Adrenal gland (tissue), 12 donors: Measurements from ENCODE around the gene NLRP7. TPM values are rescaled to one million over a fixed set of nuclear protein-coding genes. Genes with fewer than 3 reads are reported as not detected.

Experiments
- DNase-seq, 7 donors: peaks; one replicate each; pipeline ENCODE4 v3.0.0-alpha.2; 2019 to 2020
- H3K27ac ChIP-seq, 5 donors: fragments of 200-600 bp; sonication (generic) in 4 of 5; 1 replicate in 3 of 5; 2 replicates in 2 of 5; pipeline versions ENCODE4 v1.5.1 to v1.8.0; 2016 to 2020; ENCODE audit warnings: mild to moderate bottlenecking in 1 of 5
- H3K27me3 ChIP-seq: fragments of 200-600 bp; 2 replicates; pipeline ENCODE4 v1.8.0; 2021
- H3K36me3 ChIP-seq, 2 donors: fragments of 200-600 bp; replicated peaks in 1 of 2; 1 replicate in 1 of 2; 2 replicates in 1 of 2; pipeline versions ENCODE4 v1.5.1 to v1.8.0; 2018 to 2022
- H3K4me1 ChIP-seq, 2 donors: fragments of 200-600 bp; replicated peaks in 1 of 2; 1 replicate in 1 of 2; 2 replicates in 1 of 2; pipeline versions ENCODE4 v1.5.1 to v1.8.0; 2018 to 2021
- H3K4me3 ChIP-seq, 4 donors: fragments of 200-600 bp; sonication (generic) in 3 of 4; one replicate each; pipeline ENCODE4 v1.5.1; 2016 to 2018
- H3K9me3 ChIP-seq, 3 donors: fragments of 200-600 bp; sonication (generic) in 1 of 3; replicated peaks in 1 of 3; 1 replicate in 2 of 3; 2 replicates in 1 of 3; pipeline versions ENCODE4 v1.5.1 to v1.8.0; 2016 to 2021
- CTCF ChIP-seq, 6 experiments: fragments of 450-650 bp in 4 of 6; fragments of 200-600 bp in 2 of 6; sonication (generic) in 1 of 6; IDR thresholded peaks; 1 replicate in 5 of 6; 2 replicates in 1 of 6; pipeline versions ENCODE4 v1.5.1 to v1.8.0; 2016 to 2021; ENCODE audit warnings: antibody characterized with exemption in 6 of 6, mild to moderate bottlenecking in 2 of 6, moderate library complexity in 1 of 6
- POLR2A ChIP-seq, 2 donors: fragments of 450-650 bp; IDR thresholded peaks; one replicate each; pipeline ENCODE4 v1.6.1; 2017; ENCODE audit warnings: antibody characterized with exemption in 2 of 2, mild to moderate bottlenecking in 2 of 2, moderate library complexity in 1 of 2
- WGBS, 4 donors: extraction: QIAGEN DNeasy Blood & Tissue Kit in 2 of 4; methylation state at CpG; one replicate each; pipeline versions ENCODE4 v1.1.5 to v1.1.7; 2013 to 2017; 5-methylcytosine and 5-hydroxymethylcytosine counted together
- intact Hi-C, 2 donors: fragments of 100-400 bp; cut with DNase I; formaldehyde crosslinking; loops; one replicate each; pipeline versions ENCODE4 v1.14.1 to v1.15.0; 2022 to 2023
- polyA plus RNA-seq, 3 donors: library from polyadenylated mRNA; stranded (reverse); fragments of 200-250 nt in 2 of 3; fragments of 350-450 nt in 1 of 3; fragmentation: Illumina TruSeq in 1 of 3; extraction: RNeasy Lipid Tissue Mini Kit (QIAGEN cat#74804) in 1 of 3; gene quantifications; one replicate each; pipeline ENCODE4 v1.2.3, GENCODE V29; 2013 to 2014
- total RNA-seq, 9 donors: library from RNA; depleted of rRNA in 4 of 9; stranded (reverse); fragments of >200 nt in 4 of 9; fragments of 120-200 nt in 1 of 9; fragmentation: NEBNext Ultra II Directional in 1 of 9; extraction: Animal tissue kit (Norgen Biotek cat#: 25700) in 1 of 9; gene quantifications; one replicate each; pipeline versions ENCODE4 v1.1.0 to v1.2.4, GENCODE V29; 2013 to 2023
- donor health status: healthy with polysubstance abuse.
- donor health status: Bipolar disorder and iron deficiency.
- donor health status: DM: yes; HTN: yes; CAD: no.
- donor health status: DM: no; HTN: no; CAD: no.
- donor health status: DM: no; HTN: no; CAD: no.
- donor health status: DM: yes; HTN: yes; CAD: no.

Gene NLRP7
- total and polyA plus RNA-seq, 12 donors: 0.05 TPM; not detected in 11

DNA sequence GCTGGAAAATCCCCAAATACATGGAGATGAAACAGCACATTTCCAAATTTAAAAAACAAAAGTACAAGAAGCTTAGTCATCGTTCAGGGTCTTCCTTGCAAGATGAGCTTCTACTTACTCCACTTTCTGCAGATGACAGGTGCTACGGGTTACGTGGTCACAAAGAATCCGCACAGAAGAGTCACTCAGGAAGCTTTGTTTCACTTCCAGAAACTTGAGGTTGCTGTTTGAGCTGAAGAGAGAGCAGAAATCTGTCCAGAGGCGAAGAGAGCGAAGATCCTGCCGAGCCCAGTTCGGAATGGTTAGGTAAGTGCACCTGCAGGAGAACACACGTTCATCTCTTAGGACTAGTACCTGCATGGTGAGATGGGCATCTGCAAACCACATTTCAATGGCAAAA is 9.4 kb downstream of the NLRP7 start:
- H3K9me3 ChIP-seq: no peaks in the 10 kb centered on the region
- 70 to 75% (median 70%) methylated on average over 9 of the region's 9 CpGs for WGBS, 4 donors
- no peaks in the 10 kb centered on the region for H3K36me3 ChIP-seq
- no peaks in the 10 kb centered on the region for H3K4me1 ChIP-seq
- DNase-seq: no peak
- no peak overlapping the region for H3K4me3 ChIP-seq
- no peaks in the 10 kb centered on the region for H3K27me3 ChIP-seq
- TF ChIP-seq POLR2A (IDR thresholded peaks at IDR 0.05) (no peak), CTCF (IDR thresholded peaks at IDR 0.05) (no peak)
- intact Hi-C loops: no loop called here
- no peak overlapping the region for H3K27ac ChIP-seq

- Histone ChIP-seq H3K9me3 (no peaks in the 10 kb centered on the region), H3K4me3 (no peak overlapping the region), H3K27me3 (peaks cover 6% of the 10 kb centered on the region), H3K36me3 (no peaks in the 10 kb centered on the region), H3K27ac (no peak overlapping the region), H3K4me1 (no peaks in the 10 kb centered on the region)
- intact Hi-C loops: no loop called here
- no peak for TF ChIP-seq CTCF (IDR thresholded peaks at IDR 0.05)
- no peak for TF ChIP-seq POLR2A (IDR thresholded peaks at IDR 0.05)
- no peak for DNase-seq
- WGBS, 4 donors: 79 to 91% (median 88%) methylated on average over 2 of the region's 2 CpGs
These were observed 19.0 kb downstream of the NLRP7 start for GRCh38 chr19:54928299-54928698.

GRCh38 chr19:54923276-54923675 is 24.1 kb downstream of the NLRP7 start:
- Histone ChIP-seq H3K27me3 (peaks cover 11% of the 10 kb centered on the region), H3K4me1 (no peaks in the 10 kb centered on the region), H3K9me3 (no peaks in the 10 kb centered on the region), H3K4me3 (no peak overlapping the region), H3K27ac (no peak overlapping the region), H3K36me3 (no peaks in the 10 kb centered on the region)
- DNase-seq: no peak
- intact Hi-C loops: no loop called here
- TF ChIP-seq CTCF (IDR thresholded peaks at IDR 0.05): no peak
- TF ChIP-seq POLR2A (IDR thresholded peaks at IDR 0.05): no peak
- 55 to 69% (median 62%) methylated on average over 9 of the region's 9 CpGs for WGBS, 4 donors

GRCh38 chr19:54921082-54921481 is 26.2 kb downstream of the NLRP7 start:
- Histone ChIP-seq H3K4me3 (no peak overlapping the region), H3K36me3 (no peaks in the 10 kb centered on the region), H3K27me3 (peaks cover 11% of the 10 kb centered on the region), H3K27ac (no peak overlapping the region), H3K9me3 (no peaks in the 10 kb centered on the region), H3K4me1 (no peaks in the 10 kb centered on the region)
- 59 to 64% (median 60%) methylated on average over 7 of the region's 7 CpGs for WGBS, 4 donors
- DNase-seq: no peak
- TF ChIP-seq POLR2A (IDR thresholded peaks at IDR 0.05) (no peak), CTCF (IDR thresholded peaks at IDR 0.05) (no peak)
- intact Hi-C loops: no loop called here
